ENCODE measurements around the gene EPN3. TPM values are rescaled to one million over a fixed set of nuclear protein-coding genes. Genes with fewer than 3 reads are reported as not detected.

The EPN3 gene
- polyA plus RNA-seq, 1 of the 3 experiments (the other 2 are of a cell fraction): 0.05 TPM

GRCh38 chr17:50502301-50502990 lies 30.1 kb upstream of the EPN3 start:
- no peak for DNase-seq
- no peaks in the 10 kb centered on the region for H3K9me3 ChIP-seq
- CTCF ChIA-PET: interaction anchor here (0.8 to 13.3 kb wide), 19 partner anchors 9 to 333 kb away, joined by 3 to 183 read pairs (median 8); partner anchors contain the start of gene RSAD1

More at GRCh38 chr17:50502301-50502990, 30.1 kb upstream of the EPN3 start:
- WGBS (ENCODE audit: low lambda C conversion rate): 82% methylated on average over 9 of the region's 9 CpGs
- Histone ChIP-seq H3K9ac (no peak overlapping the region), H3K4me1 (ENCODE audit: control insufficient read depth in 1 of 2, insufficient read depth in 2 of 2, low read depth in 1 of 2, low read length in 1 of 2) (no peaks in the 10 kb centered on the region), H3K9me2 (no peaks in the 10 kb centered on the region), H3K27ac (ENCODE audit: low read depth in 2 of 2, low read length in 1 of 2) (no peak overlapping the region), H3F3A (replicated peaks; ENCODE audit: insufficient read depth) (peaks cover 10% of the 10 kb centered on the region), H3K79me2 (ENCODE audit: insufficient read depth) (no peaks in the 10 kb centered on the region), H4K20me1 (ENCODE audit: insufficient read depth) (no peaks in the 10 kb centered on the region), H3K4me2 (no peak overlapping the region), H3K4me3 (ENCODE audit: low read depth in 2 of 2, low read length in 1 of 2) (no peak overlapping the region), H3K27me3 (ENCODE audit: insufficient read depth) (no peaks in the 10 kb centered on the region), H2AFZ (ENCODE audit: low read depth) (no peak overlapping the region), H3K36me3 (replicated peaks in 1 of 2; ENCODE audit: control insufficient read depth in 1 of 2, insufficient read depth in 2 of 2, low read length in 1 of 2) (no peaks in the 10 kb centered on the region)
- TF ChIP-seq RAD21 (IDR thresholded peaks at IDR 0.05; ENCODE audit: low read length): no peak
- no peak for TF ChIP-seq YY1 (IDR thresholded peaks at IDR 0.05; ENCODE audit: low read depth)
- TF ChIP-seq FOXJ3 (CRISPR knock-in tag; IDR thresholded peaks at IDR 0.05): no peak
- no peak for TF ChIP-seq EP300 (IDR thresholded peaks at IDR 0.05; ENCODE audit: borderline replicate concordance in 1 of 2, low read depth in 1 of 2, low read length in 1 of 2)
- TF ChIP-seq RCOR1 (IDR thresholded peaks at IDR 0.05; ENCODE audit: low read length): no peak
- no peak for TF ChIP-seq FOSL2 (IDR thresholded peaks at IDR 0.05; ENCODE audit: borderline replicate concordance, low read depth)
- no peak for TF ChIP-seq ZBTB33 (IDR thresholded peaks at IDR 0.05; ENCODE audit: borderline replicate concordance, low read depth)
- no peak for TF ChIP-seq POLR2AphosphoS5 (IDR thresholded peaks at IDR 0.05; ENCODE audit: low read depth, low read length)
- TF ChIP-seq ELF1 (IDR thresholded peaks at IDR 0.05): no peak
- TF ChIP-seq PBX3 (IDR thresholded peaks at IDR 0.05): no peak
- TF ChIP-seq TCF12 (IDR thresholded peaks at IDR 0.05): no peak
- no peak for TF ChIP-seq CTCF (IDR thresholded peaks at IDR 0.05)
- TF ChIP-seq REST (IDR thresholded peaks at IDR 0.05; ENCODE audit: low read depth, low read length): no peak
- no peak for TF ChIP-seq FOXM1 (IDR thresholded peaks at IDR 0.05; ENCODE audit: low read depth)
- no peak for TF ChIP-seq USF2 (IDR thresholded peaks at IDR 0.05; ENCODE audit: borderline replicate concordance, low read depth, low read length)
- TF ChIP-seq TEAD4 (IDR thresholded peaks at IDR 0.05; ENCODE audit: borderline replicate concordance, insufficient read depth): no peak
- POLR2A ChIA-PET: no interaction called here
